GM12878 (cell line): Measurements from ENCODE around the gene ARHGEF16. TPM values are rescaled to one million over a fixed set of nuclear protein-coding genes. Genes with fewer than 3 reads are reported as not detected.

Source experiments
- BACH1 ChIP-seq: fragments of 450-650 bp; IDR thresholded peaks from 2 replicates; pipeline ENCODE4 v1.6.1; 2017; ENCODE audit warnings: mild to moderate bottlenecking, borderline replicate concordance
- CREB1 ChIP-seq: IDR thresholded peaks from 2 replicates; pipeline ENCODE4 v1.6.1; 2012; ENCODE audit warnings: low read depth, mild to moderate bottlenecking, inconsistent platforms
- CREM ChIP-seq: IDR thresholded peaks from 2 replicates; pipeline ENCODE4 v1.6.1; 2014; ENCODE audit warnings: antibody characterized with exemption, low read depth
- ETV6 ChIP-seq, 2 experiments: fragments of 450-650 bp in 1 of 2; IDR thresholded peaks in 1 of 2; conservative IDR thresholded peaks in 1 of 2; 2 replicates each; pipeline ENCODE4 v1.6.1; 2014; ENCODE audit warnings: antibody characterized with exemption in 1 of 2, borderline replicate concordance in 1 of 2, low read depth in 1 of 2, mild to moderate bottlenecking in 1 of 2, moderate library complexity in 1 of 2
- RAD51 ChIP-seq: fragments of 450-650 bp; IDR thresholded peaks from 2 replicates; pipeline ENCODE4 v1.6.1; 2016; ENCODE audit warnings: moderate library complexity, mild to moderate bottlenecking, inconsistent platforms
- SIN3A ChIP-seq: IDR thresholded peaks from 2 replicates; pipeline ENCODE4 v1.6.1; 2012; ENCODE audit warnings: low read depth, low read length, improper control_type of control experiment
- polyA plus RNA-seq, 11 experiments: library from polyadenylated mRNA; depleted of rRNA in 4 of 11; unstranded in 6 of 11; stranded (reverse) in 5 of 11; fragments of >200 nt; fragmentation: Nextera tagmentation in 4 of 11; fragmentation: Illumina TruSeq in 1 of 11; extraction: Ambion mirVana in 4 of 11; extraction: Trizol in 1 of 11; gene quantifications; 1 replicate in 1 of 11; 2 replicates in 10 of 11; pipeline versions ENCODE4 v1.2.1 to v1.2.3, GENCODE V29; 2011 to 2016; ENCODE audit warnings: inconsistent platforms in 2 of 11, missing spikeins in 2 of 11, low read depth in 1 of 11
- total RNA-seq, 4 experiments: library from RNA; depleted of rRNA in 3 of 4; stranded (reverse); fragments of >200 nt in 3 of 4; fragmentation: Illumina TruSeq in 1 of 4; extraction: Trizol in 1 of 4; gene quantifications; 2 replicates each; pipeline versions ENCODE4 v1.2.1 to v1.2.3, GENCODE V29; 2013 to 2021
- TF ChIP-seq, protein P1 (sequence below): IDR thresholded peaks from 2 replicates; pipeline ENCODE4 v1.6.1; 2011; ENCODE audit warnings: borderline replicate concordance, low read depth, mild to moderate bottlenecking, moderate library complexity, low read length; ENCODE audit not compliant: insufficient read depth, poor library complexity, severe bottlenecking
- TF ChIP-seq, protein P2 (sequence below): IDR thresholded peaks from 2 replicates; pipeline ENCODE4 v1.6.1; 2012; ENCODE audit warnings: low read depth, low read length, improper control_type of control experiment
- TF ChIP-seq, protein P3 (sequence below): IDR thresholded peaks from 2 replicates; pipeline ENCODE4 v1.6.1; 2011; ENCODE audit warnings: low read depth, mild to moderate bottlenecking, low read length, moderate library complexity, borderline replicate concordance; ENCODE audit errors: extremely low read depth

The ARHGEF16 gene
- total and polyA plus RNA-seq, 10 of the 15 experiments (the other 5 are each of a cell fraction or from before 2014, with no cell fraction given): not detected

DNA sequence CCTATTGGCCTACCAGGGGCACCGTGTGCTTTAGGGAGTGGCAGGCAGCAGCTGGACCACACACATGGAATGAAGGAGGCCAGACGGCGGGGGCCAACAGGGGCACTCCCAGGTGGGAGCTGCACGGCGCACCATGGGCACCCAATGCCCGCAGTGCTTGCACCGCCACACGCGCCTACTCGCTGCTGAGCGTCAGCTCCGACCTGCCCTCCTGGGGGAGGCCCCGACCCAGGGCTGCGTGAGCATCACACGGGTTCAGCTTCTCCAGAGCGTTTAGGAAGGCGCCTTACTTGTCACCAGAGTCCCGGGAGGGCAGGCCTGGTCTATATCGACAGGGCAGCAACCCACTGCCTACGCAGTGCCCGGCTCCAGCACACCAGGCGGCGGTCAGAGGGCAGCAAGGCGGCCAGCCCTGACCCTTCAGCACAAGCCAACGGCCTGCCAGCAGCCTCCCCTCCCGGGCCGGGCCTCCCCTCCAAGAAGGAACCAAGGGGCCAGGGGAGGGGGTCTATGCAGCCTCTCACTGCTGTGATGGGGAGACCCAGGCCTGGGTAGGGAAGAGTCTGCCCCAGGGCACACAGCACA is 64.9 kb downstream of the ARHGEF16 start (continued):
- TF ChIP-seq, protein P1, sequence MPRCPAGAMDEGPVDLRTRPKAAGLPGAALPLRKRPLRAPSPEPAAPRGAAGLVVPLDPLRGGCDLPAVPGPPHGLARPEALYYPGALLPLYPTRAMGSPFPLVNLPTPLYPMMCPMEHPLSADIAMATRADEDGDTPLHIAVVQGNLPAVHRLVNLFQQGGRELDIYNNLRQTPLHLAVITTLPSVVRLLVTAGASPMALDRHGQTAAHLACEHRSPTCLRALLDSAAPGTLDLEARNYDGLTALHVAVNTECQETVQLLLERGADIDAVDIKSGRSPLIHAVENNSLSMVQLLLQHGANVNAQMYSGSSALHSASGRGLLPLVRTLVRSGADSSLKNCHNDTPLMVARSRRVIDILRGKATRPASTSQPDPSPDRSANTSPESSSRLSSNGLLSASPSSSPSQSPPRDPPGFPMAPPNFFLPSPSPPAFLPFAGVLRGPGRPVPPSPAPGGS: no peak
- TF ChIP-seq ETV6 (conservative IDR thresholded peaks at IDR 0.05 in 1 of 2, IDR thresholded peaks at IDR 0.05 in 1 of 2; ENCODE audit: borderline replicate concordance in 1 of 2, low read depth in 1 of 2) (no peak), CREM (no peak), CREB1 (no peak), RAD51 (no peak), BACH1 (no peak), SIN3A (no peak)
- TF ChIP-seq, protein P2, sequence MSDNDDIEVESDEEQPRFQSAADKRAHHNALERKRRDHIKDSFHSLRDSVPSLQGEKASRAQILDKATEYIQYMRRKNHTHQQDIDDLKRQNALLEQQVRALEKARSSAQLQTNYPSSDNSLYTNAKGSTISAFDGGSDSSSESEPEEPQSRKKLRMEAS: no peak
- TF ChIP-seq, protein P3, sequence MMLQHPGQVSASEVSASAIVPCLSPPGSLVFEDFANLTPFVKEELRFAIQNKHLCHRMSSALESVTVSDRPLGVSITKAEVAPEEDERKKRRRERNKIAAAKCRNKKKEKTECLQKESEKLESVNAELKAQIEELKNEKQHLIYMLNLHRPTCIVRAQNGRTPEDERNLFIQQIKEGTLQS: no peak
